SK-N-SH treated with all-trans-retinoic acid at 6 μM for 48 hours (cell line): ENCODE measurements around the gene SLC6A18.

Source experiments
- ARNTL ChIP-seq: fragments of 450-650 bp; formaldehyde crosslinking; IDR thresholded peaks from 2 replicates; pipeline ENCODE4 v1.5.0; 2020; ENCODE audit warnings: low read depth, mild to moderate bottlenecking, moderate library complexity, borderline replicate concordance
- TCF4 ChIP-seq: fragments of 250-450 bp; sonication (Bioruptor Pico); IDR thresholded peaks from 2 replicates; pipeline ENCODE4 v1.8.0; 2021; ENCODE audit warnings: mild to moderate bottlenecking, moderate library complexity, borderline replicate concordance
- ZNF8 ChIP-seq: fragments of 450-650 bp; formaldehyde crosslinking; IDR thresholded peaks from 2 replicates; pipeline ENCODE4 v1.5.0; 2020; ENCODE audit warnings: mild to moderate bottlenecking, moderate library complexity
- TF ChIP-seq, protein P1 (sequence below): fragments of 250-450 bp; sonication (Bioruptor Pico); IDR thresholded peaks from 2 replicates; pipeline ENCODE4 v1.8.0; 2021; ENCODE audit warnings: low read depth, mild to moderate bottlenecking, moderate library complexity, borderline replicate concordance

DNA sequence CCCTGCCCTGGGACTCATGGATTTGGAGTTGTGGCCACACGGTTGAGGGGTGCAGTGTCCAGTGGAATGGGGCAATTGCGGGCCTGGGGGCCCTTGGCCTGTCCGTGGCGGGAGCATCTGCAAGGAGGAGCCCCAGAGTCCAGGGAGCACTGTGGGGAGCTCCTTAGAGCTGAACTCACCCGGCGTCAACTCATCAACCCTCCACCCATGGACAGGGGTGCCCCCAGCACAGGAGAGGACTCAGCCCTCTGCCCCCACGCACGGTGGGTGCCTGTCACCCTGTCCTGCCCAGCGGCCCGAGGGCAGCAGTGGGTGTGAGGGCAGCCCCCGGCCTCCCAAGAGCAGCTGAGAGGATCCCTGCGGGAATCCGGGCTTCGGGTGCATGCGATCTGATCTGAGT, 550 bp upstream of the SLC6A18 start:
- TF ChIP-seq ZNF8 = no peak
- TF ChIP-seq TCF4 (CRISPR knock-in tag) = no peak
- TF ChIP-seq, protein P1, sequence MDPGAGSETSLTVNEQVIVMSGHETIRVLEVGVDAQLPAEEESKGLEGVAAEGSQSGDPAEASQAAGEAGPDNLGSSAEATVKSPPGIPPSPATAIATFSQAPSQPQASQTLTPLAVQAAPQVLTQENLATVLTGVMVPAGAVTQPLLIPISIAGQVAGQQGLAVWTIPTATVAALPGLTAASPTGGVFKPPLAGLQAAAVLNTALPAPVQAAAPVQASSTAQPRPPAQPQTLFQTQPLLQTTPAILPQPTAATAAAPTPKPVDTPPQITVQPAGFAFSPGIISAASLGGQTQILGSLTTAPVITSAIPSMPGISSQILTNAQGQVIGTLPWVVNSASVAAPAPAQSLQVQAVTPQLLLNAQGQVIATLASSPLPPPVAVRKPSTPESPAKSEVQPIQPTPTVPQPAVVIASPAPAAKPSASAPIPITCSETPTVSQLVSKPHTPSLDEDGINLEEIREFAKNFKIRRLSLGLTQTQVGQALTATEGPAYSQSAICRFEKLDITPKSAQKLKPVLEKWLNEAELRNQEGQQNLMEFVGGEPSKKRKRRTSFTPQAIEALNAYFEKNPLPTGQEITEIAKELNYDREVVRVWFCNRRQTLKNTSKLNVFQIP (CRISPR knock-in tag) = no peak
- TF ChIP-seq ARNTL (CRISPR knock-in tag) = no peak
